Posterior vena cava (tissue), 2 donors: Measurements from ENCODE around the gene BCAS3. TPM values are rescaled to one million over a fixed set of nuclear protein-coding genes. Genes with fewer than 3 reads are reported as not detected.

Experiments used
- DNase-seq: peaks from one replicate; pipeline ENCODE4 v3.0.0-alpha.2; 2020; ENCODE audit warnings: low spot score
- intact Hi-C, 2 donors: fragments of 100-400 bp; cut with DNase I; formaldehyde crosslinking; loops; one replicate each; pipeline versions ENCODE4 v1.14.1 to v1.14.2; 2022 to 2023
- total RNA-seq, 2 donors: library from RNA; stranded (reverse); fragmentation: NEBNext Ultra II Directional; extraction: Animal tissue kit (Norgen Biotek cat#: 25700); gene quantifications; one replicate each; pipeline ENCODE4 v1.2.1, GENCODE V29; 2021
- donor health status: DM: yes; HTN: yes; CAD: no.
- donor health status: DM: yes; HTN: yes; CAD: no.

The BCAS3 gene
- total RNA-seq, 2 donors from 2014 or later, result 22.5 to 23.6 TPM

GRCh38 chr17:61189968-61190367 lies 512.3 kb downstream of the BCAS3 start:
- DNase-seq, result no peak
- intact Hi-C loops, result loop anchor here in 1 of 2 donors (5.0 kb wide), 1 partner anchor 542 kb away; no protein-coding TSS in a partner anchor

GRCh38 chr17:61196302-61196704 lies 518.7 kb downstream of the BCAS3 start:
- DNase-seq, result no peak
- intact Hi-C loops, result no loop called here

- intact Hi-C loops, result no loop called here
- DNase-seq, result no peak
Measured at GRCh38 chr17:61196799-61197198, 519.1 kb downstream of the BCAS3 start.

- intact Hi-C loops, result no loop called here
- no peak for DNase-seq
Measured at GRCh38 chr17:61199431-61200338, 522.0 kb downstream of the BCAS3 start.

- no peak for DNase-seq
- intact Hi-C loops, result no loop called here
Measured at GRCh38 chr17:61200339-61200715, 522.7 kb downstream of the BCAS3 start.

GRCh38 chr17:61201211-61201610 lies 523.6 kb downstream of the BCAS3 start:
- intact Hi-C loops, result no loop called here

GRCh38 chr17:61202564-61202963 lies 524.9 kb downstream of the BCAS3 start:
- no peak for DNase-seq
- intact Hi-C loops, result no loop called here

More at GRCh38 chr17:61201211-61201610, 523.6 kb downstream of the BCAS3 start:
- DNase-seq, result no peak

- intact Hi-C loops, result no loop called here
- DNase-seq, result no peak
Measured at GRCh38 chr17:61203671-61204131, 526.0 kb downstream of the BCAS3 start.

GRCh38 chr17:61204456-61204855 lies 526.8 kb downstream of the BCAS3 start:
- intact Hi-C loops, result no loop called here
- DNase-seq, result no peak

- intact Hi-C loops, result no loop called here
- no peak for DNase-seq
Measured at GRCh38 chr17:61205401-61205800, 527.8 kb downstream of the BCAS3 start.

GRCh38 chr17:61205931-61206330 lies 528.3 kb downstream of the BCAS3 start:
- intact Hi-C loops, result no loop called here
- no peak for DNase-seq

- intact Hi-C loops, result no loop called here
Measured at GRCh38 chr17:61206922-61207321, 529.3 kb downstream of the BCAS3 start.

GRCh38 chr17:61208301-61209105 lies 530.9 kb downstream of the BCAS3 start:
- intact Hi-C loops, result no loop called here
- DNase-seq, result no peak

More at GRCh38 chr17:61206922-61207321, 529.3 kb downstream of the BCAS3 start:
- no peak for DNase-seq

- DNase-seq, result no peak
- intact Hi-C loops, result no loop called here
Measured at GRCh38 chr17:61209106-61209439, 531.4 kb downstream of the BCAS3 start.

GRCh38 chr17:61209525-61209924 lies 531.9 kb downstream of the BCAS3 start:
- intact Hi-C loops, result no loop called here

GRCh38 chr17:61211236-61211635 lies 533.6 kb downstream of the BCAS3 start:
- DNase-seq, result no peak
- intact Hi-C loops, result no loop called here

More at GRCh38 chr17:61209525-61209924, 531.9 kb downstream of the BCAS3 start:
- DNase-seq, result no peak

GRCh38 chr17:61212655-61213054 lies 535.0 kb downstream of the BCAS3 start:
- intact Hi-C loops, result no loop called here
- no peak for DNase-seq

GRCh38 chr17:61214753-61215152 lies 537.1 kb downstream of the BCAS3 start:
- DNase-seq, result no peak

GRCh38 chr17:61216066-61216465 lies 538.4 kb downstream of the BCAS3 start:
- DNase-seq, result no peak
- intact Hi-C loops, result no loop called here

More at GRCh38 chr17:61214753-61215152, 537.1 kb downstream of the BCAS3 start:
- intact Hi-C loops, result no loop called here

GRCh38 chr17:61217878-61218437 lies 540.3 kb downstream of the BCAS3 start:
- intact Hi-C loops, result no loop called here
- DNase-seq, result no peak
